ENCODE results near the gene LTK. TPM values are rescaled to one million over a fixed set of nuclear protein-coding genes. Genes with fewer than 3 reads are reported as not detected.
A peak's percentile ranks its signal among the peaks of the same experiment; 100 is the strongest.
"Not testable (repeated sequence)": the region's sequence is repeated elsewhere in the genome, so short reads cannot be mapped to it uniquely, and the experiment has no call there.

The LTK gene
- total RNA-seq, 1 donor from 2014 or later: not detected

- DNase-seq (ENCODE audit: low read depth in 2 of 2): no peak
Measured at GRCh38 chr15:41480396-41481140, 33.1 kb downstream of the LTK start.

GRCh38 chr15:41476416-41477048, 37.1 kb downstream of the LTK start:
- no peak for DNase-seq (ENCODE audit: low read depth in 2 of 2)

- DNase-seq (ENCODE audit: low read depth in 2 of 2): no peak
Measured at GRCh38 chr15:41474941-41475340, 38.7 kb downstream of the LTK start.

GRCh38 chr15:41474436-41474835, 39.2 kb downstream of the LTK start:
- DNase-seq (ENCODE audit: low read depth in 2 of 2): no peak

- DNase-seq (ENCODE audit: low read depth in 2 of 2): no peak
Measured at GRCh38 chr15:41473418-41473817, 40.2 kb downstream of the LTK start.

- DNase-seq (ENCODE audit: low read depth in 2 of 2): not testable (repeated sequence)
Measured at GRCh38 chr15:41469644-41470043, 44.0 kb downstream of the LTK start.

- no peak for DNase-seq (ENCODE audit: low read depth in 2 of 2)
Measured at GRCh38 chr15:41466711-41467110, 46.9 kb downstream of the LTK start.

GRCh38 chr15:41465822-41466421, 47.7 kb downstream of the LTK start:
- peak; percentile 77 to 78 for DNase-seq (ENCODE audit: low read depth in 2 of 2)

GRCh38 chr15:41464889-41465580, 48.6 kb downstream of the LTK start:
- DNase-seq (ENCODE audit: low read depth in 2 of 2): no peak

- DNase-seq (ENCODE audit: low read depth in 2 of 2): peak in 1 of 2 donors; percentile 21
Measured at GRCh38 chr15:41462084-41462795, 51.4 kb downstream of the LTK start.

Other genes starting within 250 kb of the LTK start
- 1.2 and 4.4 TPM in 2 replicates for gene OIP5, start 181.2 kb downstream of the LTK start, total RNA-seq
- 12.5 and 28.8 TPM in 2 replicates for gene NUSAP1, start 180.9 kb downstream of the LTK start, total RNA-seq
- gene NDUFAF1, start 111.3 kb downstream of the LTK start, total RNA-seq: 13.3 and 17.2 TPM in 2 replicates
- gene RTF1, start 96.7 kb downstream of the LTK start, total RNA-seq: 11.3 and 12.5 TPM in 2 replicates
- 0.20 and 0.65 TPM in 2 replicates for gene ITPKA, start 20.0 kb downstream of the LTK start, total RNA-seq
- gene RPAP1, start 30.4 kb upstream of the LTK start, total RNA-seq: 7.2 and 8.5 TPM in 2 replicates
- gene TYRO3, start 45.4 kb upstream of the LTK start, total RNA-seq: 1.6 and 2.8 TPM in 2 replicates
- 15.3 and 31.3 TPM in 2 replicates for gene MGA, start 146.6 kb upstream of the LTK start, total RNA-seq

Data from lung microvascular endothelial cell (primary cell).